SK-N-SH (cell line): ENCODE measurements around the gene SMG7. TPM values are rescaled to one million over a fixed set of nuclear protein-coding genes. Genes with fewer than 3 reads are reported as not detected.

Experiments used
- CTCF ChIA-PET: fragments of 300-600, 350-600 bp; formaldehyde crosslinking; extraction: SDS; loops from one replicate; lab custom pipeline; 2021; lab: Yijun Ruan, JAX
- POLR2A ChIA-PET: fragments of 350-600 bp; sonication (Branson Sonifier 250); formaldehyde crosslinking; extraction: SDS; loops from one replicate; lab custom pipeline; 2020; ENCODE audit warnings: antibody characterized with exemption, inconsistent platforms; lab: Yijun Ruan, JAX
- DNase-seq: peaks from one replicate; pipeline ENCODE4 v3.0.0; 2012
- H2AFZ ChIP-seq: fragments of 200-600 bp; sonication (generic); 2 replicates; pipeline ENCODE4 v1.8.1; 2016; ENCODE audit warnings: antibody characterized with exemption, mild to moderate bottlenecking, low read depth
- H3F3A ChIP-seq: fragments of 200-600 bp; sonication (generic); replicated peaks from 2 replicates; pipeline ENCODE3; 2016; ENCODE audit warnings: antibody characterized with exemption, mild to moderate bottlenecking; ENCODE audit not compliant: insufficient read depth
- H3K27ac ChIP-seq, 2 experiments: fragments of 200-500 bp in 1 of 2; fragments of 200-600 bp in 1 of 2; sonication (Bioruptor generic) in 1 of 2; sonication (generic), shearing (Covaris generic) in 1 of 2; 2 replicates each; pipeline versions ENCODE4 v1.5.1 to v1.6.1; 2014 to 2016; ENCODE audit warnings: low read depth in 2 of 2, inconsistent platforms in 1 of 2, low read length in 1 of 2, mild to moderate bottlenecking in 1 of 2, mixed read lengths in 1 of 2
- H3K27me3 ChIP-seq: fragments of 200-600 bp; sonication (generic), shearing (Covaris generic); 2 replicates; pipeline ENCODE4 v1.6.1; 2016; ENCODE audit warnings: mixed run types; ENCODE audit not compliant: insufficient read depth
- H3K36me3 ChIP-seq, 2 experiments: fragments of 200-500 bp in 1 of 2; fragments of 200-600 bp in 1 of 2; sonication (Bioruptor generic) in 1 of 2; sonication (generic) in 1 of 2; replicated peaks in 1 of 2; 2 replicates each; pipeline versions ENCODE3 to v1.5.1; 2014 to 2016; ENCODE audit warnings: low read length in 1 of 2, mild to moderate bottlenecking in 1 of 2; ENCODE audit not compliant: insufficient read depth in 2 of 2, control insufficient read depth in 1 of 2
- H3K4me1 ChIP-seq, 2 experiments: fragments of 200-500 bp in 1 of 2; fragments of 200-600 bp in 1 of 2; sonication (Bioruptor generic) in 1 of 2; sonication (generic), shearing (Covaris generic) in 1 of 2; 2 replicates each; pipeline versions ENCODE4 v1.5.1 to v1.6.1; 2014 to 2016; ENCODE audit warnings: low read depth in 1 of 2, low read length in 1 of 2, mixed run types in 1 of 2; ENCODE audit not compliant: insufficient read depth in 2 of 2, control insufficient read depth in 1 of 2
- H3K4me2 ChIP-seq: fragments of 200-600 bp; sonication (generic), shearing (Covaris generic); 2 replicates; pipeline ENCODE4 v1.6.1; 2017; ENCODE audit warnings: mixed run types
- H3K4me3 ChIP-seq, 2 experiments: fragments of 200-500 bp in 1 of 2; fragments of 200-600 bp in 1 of 2; sonication (Bioruptor generic) in 1 of 2; sonication (generic), shearing (Covaris generic) in 1 of 2; 2 replicates each; pipeline versions ENCODE4 v1.5.1 to v1.8.1; 2014 to 2016; ENCODE audit warnings: low read depth in 2 of 2, inconsistent platforms in 1 of 2, low read length in 1 of 2, mild to moderate bottlenecking in 1 of 2, mixed read lengths in 1 of 2, moderate library complexity in 1 of 2
- H3K79me2 ChIP-seq: fragments of 200-600 bp; sonication (generic); 2 replicates; pipeline ENCODE4 v1.8.1; 2017; ENCODE audit warnings: mild to moderate bottlenecking; ENCODE audit not compliant: insufficient read depth
- H3K9ac ChIP-seq: fragments of 200-600 bp; sonication (generic); 2 replicates; pipeline ENCODE4 v1.6.1; 2017; ENCODE audit warnings: mixed run types
- H3K9me2 ChIP-seq: fragments of 200-600 bp; sonication (generic); 2 replicates; pipeline ENCODE4 v1.6.1; 2017; ENCODE audit warnings: mixed run types
- H3K9me3 ChIP-seq: fragments of 200-600 bp; sonication (generic); 2 replicates; pipeline ENCODE4 v1.6.1; 2017; ENCODE audit warnings: mixed run types, mild to moderate bottlenecking, moderate library complexity
- H4K20me1 ChIP-seq: fragments of 200-600 bp; sonication (generic); 2 replicates; pipeline ENCODE4 v1.6.1; 2017; ENCODE audit warnings: mild to moderate bottlenecking, mixed run types; ENCODE audit not compliant: insufficient read depth
- CHD2 ChIP-seq: fragments of 150-350 bp; IDR thresholded peaks from 2 replicates; pipeline ENCODE4 v1.6.1; 2018; ENCODE audit warnings: low read length; ENCODE audit not compliant: partially characterized antibody
- EZH2phosphoT487 ChIP-seq: fragments of 200-600 bp; sonication (generic); IDR thresholded peaks from 2 replicates; pipeline ENCODE4 v1.6.1; 2017; ENCODE audit warnings: low read depth, mixed run types, mild to moderate bottlenecking, antibody characterized with exemption, moderate library complexity, borderline replicate concordance
- FOSL2 ChIP-seq: IDR thresholded peaks from 2 replicates; pipeline ENCODE4 v1.4.0; 2012; ENCODE audit warnings: low read depth, mild to moderate bottlenecking, moderate library complexity, borderline replicate concordance
- FOXJ3 ChIP-seq: sonication (generic); formaldehyde crosslinking; IDR thresholded peaks from 2 replicates; pipeline ENCODE4 v1.5.1; 2020; ENCODE audit warnings: mild to moderate bottlenecking, missing genetic modification reagents
- FOXM1 ChIP-seq: IDR thresholded peaks from 2 replicates; pipeline ENCODE4 v1.4.0; 2012; ENCODE audit warnings: low read depth, mild to moderate bottlenecking
- GATA2 ChIP-seq: sonication (generic); formaldehyde crosslinking; IDR thresholded peaks from 2 replicates; pipeline ENCODE4 v1.5.0; 2020; ENCODE audit warnings: mild to moderate bottlenecking, missing genetic modification reagents
- MEF2A ChIP-seq: IDR thresholded peaks from 2 replicates; pipeline ENCODE4 v1.4.0; 2012; ENCODE audit warnings: low read depth, borderline replicate concordance
- NFIC ChIP-seq: IDR thresholded peaks from 2 replicates; pipeline ENCODE4 v1.4.0; 2012; ENCODE audit warnings: borderline replicate concordance
- NRF1 ChIP-seq: IDR thresholded peaks from 2 replicates; pipeline ENCODE4 v1.6.1; 2012; ENCODE audit warnings: low read depth, mild to moderate bottlenecking, low read length
- POLR2AphosphoS5 ChIP-seq: IDR thresholded peaks from 2 replicates; pipeline ENCODE4 v1.6.1; 2012; ENCODE audit warnings: low read depth, low read length
- RXRA ChIP-seq: IDR thresholded peaks from 2 replicates; pipeline ENCODE4 v1.4.0; 2012; ENCODE audit warnings: low read depth, mild to moderate bottlenecking, borderline replicate concordance
- SIN3A ChIP-seq: IDR thresholded peaks from 2 replicates; pipeline ENCODE4 v1.6.1; 2012; ENCODE audit warnings: low read depth, mild to moderate bottlenecking, low read length, moderate library complexity, borderline replicate concordance
- SMC3 ChIP-seq: IDR thresholded peaks from 2 replicates; pipeline ENCODE4 v1.6.1; 2012; ENCODE audit warnings: low read depth, low read length, improper control_type of control experiment
- TEAD4 ChIP-seq: IDR thresholded peaks from 2 replicates; pipeline ENCODE4 v1.4.0; 2012; ENCODE audit warnings: mild to moderate bottlenecking, borderline replicate concordance; ENCODE audit not compliant: insufficient read depth
- WGBS: methylation state at CpG from one replicate; pipeline ENCODE4 v1.1.6; 2017; ENCODE audit warnings: low lambda C conversion rate; 5-methylcytosine and 5-hydroxymethylcytosine counted together
- polyA plus RNA-seq, 3 experiments: library from polyadenylated mRNA; depleted of rRNA; stranded (reverse); fragments of >200 nt; gene quantifications; 2 replicates each; pipeline ENCODE4 v1.2.3, GENCODE V29; 2012
- TF ChIP-seq, protein P1 (sequence below): IDR thresholded peaks from 2 replicates; pipeline ENCODE4 v1.4.0; 2012; ENCODE audit warnings: low read depth, borderline replicate concordance
- TF ChIP-seq, protein P2 (sequence below): IDR thresholded peaks from 2 replicates; pipeline ENCODE4 v1.4.0; 2012; ENCODE audit warnings: low read depth
- TF ChIP-seq, protein P3 (sequence below): IDR thresholded peaks from 2 replicates; pipeline ENCODE4; 2012
- TF ChIP-seq, protein P4 (sequence below): IDR thresholded peaks from 2 replicates; pipeline ENCODE4 v1.6.1; 2012; ENCODE audit warnings: mild to moderate bottlenecking, low read depth, low read length, moderate library complexity

Gene SMG7
- polyA plus RNA-seq, 1 of the 3 experiments (the other 2 are of a cell fraction): 19.8 TPM

DNA sequence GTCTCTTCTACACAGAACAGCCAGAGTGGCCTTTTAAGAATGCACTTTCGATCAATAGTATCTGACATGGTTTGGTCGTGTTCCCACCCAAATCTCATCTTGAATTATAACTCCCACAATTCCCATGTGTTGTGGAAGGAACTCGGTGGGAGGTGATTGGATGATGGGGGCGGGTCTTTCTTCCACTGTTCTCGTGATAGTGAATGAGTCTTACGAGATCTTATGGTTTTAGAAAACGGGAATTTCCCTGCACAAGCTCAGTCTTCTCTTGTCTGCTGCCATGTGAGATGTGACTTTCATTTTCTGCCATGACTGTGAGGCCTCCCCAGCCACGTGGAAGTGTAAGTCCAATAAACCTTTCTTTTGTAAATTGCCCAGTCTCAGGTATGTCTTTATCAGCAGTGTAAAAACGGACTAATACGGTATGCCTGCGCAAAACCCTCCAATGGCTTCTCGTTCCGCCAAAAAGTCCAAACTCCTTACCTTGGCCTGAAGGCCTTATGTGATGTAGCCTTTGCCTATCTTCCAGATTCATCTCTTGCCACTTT is 23.0 kb upstream of the SMG7 start:
- ChIA-PET POLR2A (no interaction called here), CTCF (no interaction called here)
- H4K20me1 ChIP-seq: no peaks in the 10 kb centered on the region

DNA sequence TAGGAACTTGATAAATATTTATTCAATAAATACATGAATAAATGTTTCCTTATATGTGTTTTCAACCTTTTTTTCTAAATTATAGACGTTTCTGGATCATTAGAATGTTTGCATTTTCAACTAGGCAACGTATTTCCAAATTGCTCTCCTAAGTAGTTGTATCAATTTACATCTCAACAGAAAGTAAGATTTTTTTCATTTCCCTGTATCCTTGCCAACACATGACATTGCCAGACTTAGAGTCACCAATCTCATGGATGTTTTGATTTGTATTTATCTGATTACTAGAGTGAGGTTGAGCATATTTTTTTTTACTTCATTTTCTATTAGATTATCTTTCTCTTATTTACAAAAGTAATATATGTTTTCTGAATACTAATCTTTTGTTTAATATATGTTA is 22.2 kb upstream of the SMG7 start:
- no peaks in the 10 kb centered on the region; a peak in 1 of 4 replicates for H3K4me1 ChIP-seq
- DNase-seq: no peak
- TF ChIP-seq CHD2: no peak
- TF ChIP-seq SMC3: no peak
- no peak for TF ChIP-seq EZH2phosphoT487
- no peak for TF ChIP-seq FOXJ3
- no peak for TF ChIP-seq FOXM1
- TF ChIP-seq, protein P1, sequence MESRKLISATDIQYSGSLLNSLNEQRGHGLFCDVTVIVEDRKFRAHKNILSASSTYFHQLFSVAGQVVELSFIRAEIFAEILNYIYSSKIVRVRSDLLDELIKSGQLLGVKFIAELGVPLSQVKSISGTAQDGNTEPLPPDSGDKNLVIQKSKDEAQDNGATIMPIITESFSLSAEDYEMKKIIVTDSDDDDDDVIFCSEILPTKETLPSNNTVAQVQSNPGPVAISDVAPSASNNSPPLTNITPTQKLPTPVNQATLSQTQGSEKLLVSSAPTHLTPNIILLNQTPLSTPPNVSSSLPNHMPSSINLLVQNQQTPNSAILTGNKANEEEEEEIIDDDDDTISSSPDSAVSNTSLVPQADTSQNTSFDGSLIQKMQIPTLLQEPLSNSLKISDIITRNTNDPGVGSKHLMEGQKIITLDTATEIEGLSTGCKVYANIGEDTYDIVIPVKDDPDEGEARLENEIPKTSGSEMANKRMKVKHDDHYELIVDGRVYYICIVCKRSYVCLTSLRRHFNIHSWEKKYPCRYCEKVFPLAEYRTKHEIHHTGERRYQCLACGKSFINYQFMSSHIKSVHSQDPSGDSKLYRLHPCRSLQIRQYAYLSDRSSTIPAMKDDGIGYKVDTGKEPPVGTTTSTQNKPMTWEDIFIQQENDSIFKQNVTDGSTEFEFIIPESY: no peak
- no peak for TF ChIP-seq NFIC
- TF ChIP-seq MEF2A: no peak
- TF ChIP-seq POLR2AphosphoS5: no peak
- no peak for TF ChIP-seq GATA2 (CRISPR knock-in tag)
- TF ChIP-seq SIN3A: no peak
- TF ChIP-seq NRF1: no peak
- TF ChIP-seq, protein P2, sequence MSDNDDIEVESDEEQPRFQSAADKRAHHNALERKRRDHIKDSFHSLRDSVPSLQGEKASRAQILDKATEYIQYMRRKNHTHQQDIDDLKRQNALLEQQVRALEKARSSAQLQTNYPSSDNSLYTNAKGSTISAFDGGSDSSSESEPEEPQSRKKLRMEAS: no peak

More for the DNA sequence above, 23.0 kb upstream of the SMG7 start:
- no peaks in the 10 kb centered on the region; a peak in 1 of 4 replicates for H3K4me1 ChIP-seq
- no peaks in the 10 kb centered on the region for H3K27me3 ChIP-seq
- H3F3A ChIP-seq: peaks cover 3% of the 10 kb centered on the region
- H3K9me2 ChIP-seq: no peaks in the 10 kb centered on the region
- H3K9ac ChIP-seq: no peak overlapping the region
- no peaks in the 10 kb centered on the region for H3K79me2 ChIP-seq
- H3K36me3 ChIP-seq: no peaks in the 10 kb centered on the region
- H3K4me2 ChIP-seq: no peak overlapping the region
- DNase-seq: no peak
- no peak overlapping the region for H3K4me3 ChIP-seq
- H3K27ac ChIP-seq: no peak overlapping the region
- WGBS: 79% methylated on average over 13 of the region's 13 CpGs
- TF ChIP-seq, protein P3, sequence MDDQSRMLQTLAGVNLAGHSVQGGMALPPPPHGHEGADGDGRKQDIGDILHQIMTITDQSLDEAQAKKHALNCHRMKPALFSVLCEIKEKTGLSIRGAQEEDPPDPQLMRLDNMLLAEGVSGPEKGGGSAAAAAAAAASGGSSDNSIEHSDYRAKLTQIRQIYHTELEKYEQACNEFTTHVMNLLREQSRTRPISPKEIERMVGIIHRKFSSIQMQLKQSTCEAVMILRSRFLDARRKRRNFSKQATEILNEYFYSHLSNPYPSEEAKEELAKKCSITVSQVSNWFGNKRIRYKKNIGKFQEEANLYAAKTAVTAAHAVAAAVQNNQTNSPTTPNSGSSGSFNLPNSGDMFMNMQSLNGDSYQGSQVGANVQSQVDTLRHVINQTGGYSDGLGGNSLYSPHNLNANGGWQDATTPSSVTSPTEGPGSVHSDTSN: no peak
- no peak for TF ChIP-seq FOSL2
- TF ChIP-seq, protein P4, sequence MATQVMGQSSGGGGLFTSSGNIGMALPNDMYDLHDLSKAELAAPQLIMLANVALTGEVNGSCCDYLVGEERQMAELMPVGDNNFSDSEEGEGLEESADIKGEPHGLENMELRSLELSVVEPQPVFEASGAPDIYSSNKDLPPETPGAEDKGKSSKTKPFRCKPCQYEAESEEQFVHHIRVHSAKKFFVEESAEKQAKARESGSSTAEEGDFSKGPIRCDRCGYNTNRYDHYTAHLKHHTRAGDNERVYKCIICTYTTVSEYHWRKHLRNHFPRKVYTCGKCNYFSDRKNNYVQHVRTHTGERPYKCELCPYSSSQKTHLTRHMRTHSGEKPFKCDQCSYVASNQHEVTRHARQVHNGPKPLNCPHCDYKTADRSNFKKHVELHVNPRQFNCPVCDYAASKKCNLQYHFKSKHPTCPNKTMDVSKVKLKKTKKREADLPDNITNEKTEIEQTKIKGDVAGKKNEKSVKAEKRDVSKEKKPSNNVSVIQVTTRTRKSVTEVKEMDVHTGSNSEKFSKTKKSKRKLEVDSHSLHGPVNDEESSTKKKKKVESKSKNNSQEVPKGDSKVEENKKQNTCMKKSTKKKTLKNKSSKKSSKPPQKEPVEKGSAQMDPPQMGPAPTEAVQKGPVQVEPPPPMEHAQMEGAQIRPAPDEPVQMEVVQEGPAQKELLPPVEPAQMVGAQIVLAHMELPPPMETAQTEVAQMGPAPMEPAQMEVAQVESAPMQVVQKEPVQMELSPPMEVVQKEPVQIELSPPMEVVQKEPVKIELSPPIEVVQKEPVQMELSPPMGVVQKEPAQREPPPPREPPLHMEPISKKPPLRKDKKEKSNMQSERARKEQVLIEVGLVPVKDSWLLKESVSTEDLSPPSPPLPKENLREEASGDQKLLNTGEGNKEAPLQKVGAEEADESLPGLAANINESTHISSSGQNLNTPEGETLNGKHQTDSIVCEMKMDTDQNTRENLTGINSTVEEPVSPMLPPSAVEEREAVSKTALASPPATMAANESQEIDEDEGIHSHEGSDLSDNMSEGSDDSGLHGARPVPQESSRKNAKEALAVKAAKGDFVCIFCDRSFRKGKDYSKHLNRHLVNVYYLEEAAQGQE: no peak
- no peak for TF ChIP-seq TEAD4
- no peak for TF ChIP-seq GATA2 (CRISPR knock-in tag)
- TF ChIP-seq MEF2A: no peak
- no peak for TF ChIP-seq CHD2
- TF ChIP-seq, protein P2: no peak
- TF ChIP-seq RXRA: no peak
- H3K9me3 ChIP-seq: no peaks in the 10 kb centered on the region
- no peak overlapping the region for H2AFZ ChIP-seq

More for the DNA sequence above, 22.2 kb upstream of the SMG7 start:
- CTCF ChIA-PET: no interaction called here
- Histone ChIP-seq H3K9me3 (no peaks in the 10 kb centered on the region), H3K4me3 (no peak overlapping the region), H3K27me3 (no peaks in the 10 kb centered on the region), H3K9me2 (no peaks in the 10 kb centered on the region), H3F3A (peaks cover 3% of the 10 kb centered on the region), H4K20me1 (no peaks in the 10 kb centered on the region), H3K27ac (no peak overlapping the region), H3K9ac (no peak overlapping the region), H2AFZ (no peak overlapping the region), H3K79me2 (no peaks in the 10 kb centered on the region), H3K4me2 (no peak overlapping the region), H3K36me3 (no peaks in the 10 kb centered on the region)
- 26% methylated on average over 2 of the region's 2 CpGs for WGBS
- POLR2A ChIA-PET: no interaction called here
